Tibial nerve (tissue), 4 donors: Measurements from ENCODE around the gene SLC4A7.

ENCODE experiments used
- EP300 ChIP-seq, 2 donors: sonication (generic); formaldehyde crosslinking; IDR thresholded peaks; one replicate each; pipeline ENCODE4 v1.6.1; 2017; ENCODE audit warnings: antibody characterized with exemption in 2 of 2, mild to moderate bottlenecking in 1 of 2
- POLR2A ChIP-seq, 2 donors: fragments of 450-650 bp; IDR thresholded peaks; one replicate each; pipeline ENCODE4 v1.6.1; 2017; ENCODE audit warnings: antibody characterized with exemption in 2 of 2, mild to moderate bottlenecking in 2 of 2, moderate library complexity in 2 of 2
- TF ChIP-seq, protein P1 (sequence below), 5 experiments: fragments of 200-600 bp in 3 of 5; fragments of 450-650 bp in 2 of 5; sonication (generic) in 3 of 5; IDR thresholded peaks; one replicate each; pipeline ENCODE4 v1.5.1; 2016 to 2019; ENCODE audit warnings: antibody characterized with exemption in 5 of 5, mild to moderate bottlenecking in 3 of 5, moderate library complexity in 2 of 5

DNA sequence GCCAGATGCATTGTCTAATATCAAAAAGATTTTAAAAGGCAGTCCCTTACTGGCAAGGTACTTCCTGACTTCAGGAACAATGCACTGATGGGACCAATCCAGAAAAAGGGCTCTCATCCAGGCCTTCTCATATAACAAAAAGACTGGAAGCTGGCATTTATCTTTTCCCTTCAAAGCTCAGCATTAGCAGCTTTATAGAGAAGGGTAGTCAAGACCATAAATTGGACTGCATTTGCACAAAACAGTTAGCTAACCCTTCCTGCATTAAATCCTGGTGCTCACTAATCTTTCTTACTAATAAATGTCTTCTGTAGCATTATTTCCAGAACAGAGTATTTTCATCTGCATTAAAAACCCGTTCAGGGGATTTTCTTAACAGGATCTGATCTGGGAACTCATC, 69.0 kb downstream of the SLC4A7 start:
- no peak for TF ChIP-seq POLR2A (IDR thresholded peaks at IDR 0.05)
- TF ChIP-seq, protein P1, sequence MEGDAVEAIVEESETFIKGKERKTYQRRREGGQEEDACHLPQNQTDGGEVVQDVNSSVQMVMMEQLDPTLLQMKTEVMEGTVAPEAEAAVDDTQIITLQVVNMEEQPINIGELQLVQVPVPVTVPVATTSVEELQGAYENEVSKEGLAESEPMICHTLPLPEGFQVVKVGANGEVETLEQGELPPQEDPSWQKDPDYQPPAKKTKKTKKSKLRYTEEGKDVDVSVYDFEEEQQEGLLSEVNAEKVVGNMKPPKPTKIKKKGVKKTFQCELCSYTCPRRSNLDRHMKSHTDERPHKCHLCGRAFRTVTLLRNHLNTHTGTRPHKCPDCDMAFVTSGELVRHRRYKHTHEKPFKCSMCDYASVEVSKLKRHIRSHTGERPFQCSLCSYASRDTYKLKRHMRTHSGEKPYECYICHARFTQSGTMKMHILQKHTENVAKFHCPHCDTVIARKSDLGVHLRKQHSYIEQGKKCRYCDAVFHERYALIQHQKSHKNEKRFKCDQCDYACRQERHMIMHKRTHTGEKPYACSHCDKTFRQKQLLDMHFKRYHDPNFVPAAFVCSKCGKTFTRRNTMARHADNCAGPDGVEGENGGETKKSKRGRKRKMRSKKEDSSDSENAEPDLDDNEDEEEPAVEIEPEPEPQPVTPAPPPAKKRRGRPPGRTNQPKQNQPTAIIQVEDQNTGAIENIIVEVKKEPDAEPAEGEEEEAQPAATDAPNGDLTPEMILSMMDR (IDR thresholded peaks at IDR 0.05) = no peak
- TF ChIP-seq EP300 (IDR thresholded peaks at IDR 0.05) = no peak
